Right lobe of liver (tissue), 6 donors: ENCODE measurements around the gene PCDHGC4. TPM values are rescaled to one million over a fixed set of nuclear protein-coding genes. Genes with fewer than 3 reads are reported as not detected.
A peak's percentile ranks its signal among the peaks of the same experiment; 100 is the strongest.

Source experiments
- ATAC-seq, 4 donors: fragments of 200-7000 bp; cut with Tn5 transposase; one replicate each; pipeline ENCODE4 v1.9.1; 2020; ENCODE audit warnings: mild to moderate bottlenecking in 4 of 4, moderate library complexity in 4 of 4
- DNase-seq, 3 donors: peaks; one replicate each; pipeline ENCODE4 v3.0.0-alpha.2; 2020
- H3K27ac ChIP-seq, 3 donors: fragments of 200-600 bp; one replicate each; pipeline ENCODE4 v1.8.0; 2022
- H3K27me3 ChIP-seq, 2 donors: fragments of 200-600 bp; one replicate each; pipeline ENCODE4 v1.8.0; 2022
- H3K36me3 ChIP-seq, 4 donors: fragments of 200-600 bp; sonication (generic) in 1 of 4; one replicate each; pipeline versions ENCODE4 v1.5.1 to v1.8.0; 2017 to 2022; ENCODE audit warnings: control low read depth in 1 of 4
- H3K4me1 ChIP-seq, 4 donors: fragments of 200-600 bp; sonication (generic) in 1 of 4; one replicate each; pipeline versions ENCODE4 v1.5.1 to v1.8.0; 2017 to 2022; ENCODE audit warnings: control low read depth in 1 of 4
- H3K4me3 ChIP-seq, 3 donors: fragments of 200-600 bp; one replicate each; pipeline ENCODE4 v1.8.0; 2022
- H3K9me3 ChIP-seq, 4 donors: fragments of 200-600 bp; sonication (generic) in 1 of 4; one replicate each; pipeline versions ENCODE4 v1.5.1 to v1.8.0; 2017 to 2022; ENCODE audit warnings: control low read depth in 1 of 4
- CTCF ChIP-seq, 4 donors: fragments of 200-600 bp in 3 of 4; fragments of 450-650 bp in 1 of 4; IDR thresholded peaks; one replicate each; pipeline versions ENCODE4 v1.5.1 to v1.8.0; 2016 to 2022; ENCODE audit warnings: antibody characterized with exemption in 4 of 4, mild to moderate bottlenecking in 2 of 4
- POLR2A ChIP-seq: fragments of 450-650 bp; IDR thresholded peaks from one replicate; pipeline ENCODE4 v1.6.1; 2017; ENCODE audit warnings: antibody characterized with exemption, mild to moderate bottlenecking
- WGBS: methylation state at CpG from one replicate; pipeline ENCODE4 v1.1.6; 2018; ENCODE audit warnings: low coverage, low lambda C conversion rate; ENCODE audit not compliant: insufficient coverage; ENCODE audit errors: missing lambda C conversion rate; 5-methylcytosine and 5-hydroxymethylcytosine counted together
- intact Hi-C, 2 donors: fragments of 100-400 bp; cut with DNase I; formaldehyde crosslinking; loops; one replicate each; pipeline versions ENCODE4 v1.11.2 to v1.14.1; 2022
- total RNA-seq, 6 experiments: library from RNA; depleted of rRNA in 2 of 6; stranded (reverse); fragments of >200 nt in 2 of 6; fragmentation: NEBNext Ultra II Directional in 3 of 6; extraction: Animal tissue kit (Norgen Biotek cat#: 25700) in 3 of 6; gene quantifications; one replicate each; pipeline versions ENCODE4 v1.1.0 to v1.2.4, GENCODE V29; 2016 to 2023
- donor health status: DM: no; HTN: yes; CAD: no.
- donor health status: DM: no; HTN: no; CAD: no.
- donor health status: DM: no; HTN: no; CAD: no.
- donor health status: DM: no; HTN: yes; CAD: no.
- donor health status: DM: no; HTN: yes; CAD: no.

PCDHGC4 gene
- total RNA-seq, 6 experiments from 2014 or later = 0.20 to 10.7 (median 0.34) TPM

- DNase-seq = no peak
- Histone ChIP-seq H3K36me3 (no peaks in the 10 kb centered on the region), H3K27ac (no peak overlapping the region), H3K27me3 (no peaks in the 10 kb centered on the region), H3K9me3 (no peaks in the 10 kb centered on the region), H3K4me1 (peaks cover 0 to 13% (median 0%) of the 10 kb centered on the region in 4 donors), H3K4me3 (no peak overlapping the region)
- TF ChIP-seq POLR2A = no peak
- TF ChIP-seq CTCF (IDR thresholded peaks at IDR 0.05) = no peak
- WGBS = no CpG with 5 or more reads among the region's 13 CpGs
- intact Hi-C loops = no loop called here
- ATAC-seq = no peak
These were observed 5.9 kb downstream of the PCDHGC4 start for GRCh38 chr5:141490771-141491170.

- H3K4me3 ChIP-seq = peak overlapping the region in 1 of 3 donors; percentile 0
These were observed 6.7 kb downstream of the PCDHGC4 start for GRCh38 chr5:141491323-141492167.

GRCh38 chr5:141492168-141492885 lies 7.5 kb downstream of the PCDHGC4 start:
- intact Hi-C loops = no loop called here
- ATAC-seq = peak; percentile 20 to 53 (median 34)

More at GRCh38 chr5:141491323-141492167, 6.7 kb downstream of the PCDHGC4 start:
- Histone ChIP-seq H3K36me3 (no peaks in the 10 kb centered on the region), H3K9me3 (no peaks in the 10 kb centered on the region), H3K27ac (no peak overlapping the region), H3K27me3 (no peaks in the 10 kb centered on the region), H3K4me1 (peaks cover 0 to 13% (median 0%) of the 10 kb centered on the region in 4 donors)
- ATAC-seq (no peak), DNase-seq (peak in 1 of 3 donors; percentile 37)
- TF ChIP-seq CTCF (IDR thresholded peaks at IDR 0.05) (no peak), POLR2A (no peak)
- WGBS = 29% methylated on average over 20 of the region's 66 CpGs
- intact Hi-C loops = no loop called here

More at GRCh38 chr5:141492168-141492885, 7.5 kb downstream of the PCDHGC4 start:
- 19% methylated on average over 3 of the region's 68 CpGs for WGBS
- Histone ChIP-seq H3K9me3 (no peaks in the 10 kb centered on the region), H3K4me3 (peak overlapping the region in 1 of 3 donors; percentile 0), H3K27me3 (no peaks in the 10 kb centered on the region), H3K4me1 (peaks cover 0 to 13% (median 0%) of the 10 kb centered on the region in 4 donors), H3K36me3 (no peaks in the 10 kb centered on the region), H3K27ac (no peak overlapping the region)
- no peak for DNase-seq
- TF ChIP-seq POLR2A (no peak), CTCF (IDR thresholded peaks at IDR 0.05) (no peak)
